Measurements from ENCODE around the gene C10orf88.

DNA sequence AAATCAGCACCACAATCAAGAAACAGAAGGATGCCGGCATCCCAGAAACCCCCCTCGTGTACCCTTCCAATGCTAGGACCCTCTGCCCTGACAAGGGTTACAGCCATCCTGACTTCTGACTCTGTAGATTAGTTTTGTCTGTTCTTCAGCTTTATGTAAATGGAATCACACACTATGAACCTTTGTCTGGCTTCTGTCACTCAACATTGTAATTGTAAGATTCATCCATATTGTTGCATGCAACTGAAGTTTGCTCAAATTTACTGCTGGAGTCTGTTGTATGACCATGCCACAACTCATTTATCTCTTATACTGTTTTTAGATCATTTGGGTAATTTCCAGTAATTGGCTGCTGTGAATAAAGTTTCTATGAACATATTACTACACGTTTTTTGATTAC lies 46.1 kb upstream of the C10orf88 start:
- TF ChIP-seq, protein P1, sequence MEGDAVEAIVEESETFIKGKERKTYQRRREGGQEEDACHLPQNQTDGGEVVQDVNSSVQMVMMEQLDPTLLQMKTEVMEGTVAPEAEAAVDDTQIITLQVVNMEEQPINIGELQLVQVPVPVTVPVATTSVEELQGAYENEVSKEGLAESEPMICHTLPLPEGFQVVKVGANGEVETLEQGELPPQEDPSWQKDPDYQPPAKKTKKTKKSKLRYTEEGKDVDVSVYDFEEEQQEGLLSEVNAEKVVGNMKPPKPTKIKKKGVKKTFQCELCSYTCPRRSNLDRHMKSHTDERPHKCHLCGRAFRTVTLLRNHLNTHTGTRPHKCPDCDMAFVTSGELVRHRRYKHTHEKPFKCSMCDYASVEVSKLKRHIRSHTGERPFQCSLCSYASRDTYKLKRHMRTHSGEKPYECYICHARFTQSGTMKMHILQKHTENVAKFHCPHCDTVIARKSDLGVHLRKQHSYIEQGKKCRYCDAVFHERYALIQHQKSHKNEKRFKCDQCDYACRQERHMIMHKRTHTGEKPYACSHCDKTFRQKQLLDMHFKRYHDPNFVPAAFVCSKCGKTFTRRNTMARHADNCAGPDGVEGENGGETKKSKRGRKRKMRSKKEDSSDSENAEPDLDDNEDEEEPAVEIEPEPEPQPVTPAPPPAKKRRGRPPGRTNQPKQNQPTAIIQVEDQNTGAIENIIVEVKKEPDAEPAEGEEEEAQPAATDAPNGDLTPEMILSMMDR (IDR thresholded peaks at IDR 0.05; ENCODE audit: low read depth, low read length), result no peak
- TF ChIP-seq EZH2phosphoT487 (IDR thresholded peaks at IDR 0.05; ENCODE audit: low read depth), result no peak

Data from OCI-LY3 (cell line).